ENCODE data around the gene PTPRG. TPM values are rescaled to one million over a fixed set of nuclear protein-coding genes. Genes with fewer than 3 reads are reported as not detected.

The PTPRG gene
- total RNA-seq, 1 donor from 2014 or later = 3.7 TPM

- H3K27me3 Mint-ChIP-seq (ENCODE audit: insufficient read depth) = peaks cover 6% of the 10 kb centered on the region
- no peaks in the 10 kb centered on the region for H3K36me3 Mint-ChIP-seq (ENCODE audit: low read depth)
- H3K4me3 Mint-ChIP-seq = no peak overlapping the region
- intact Hi-C loops (cut with micrococcal nuclease) = no loop called here
- H3K4me1 Mint-ChIP-seq (ENCODE audit: low read depth) = no peaks in the 10 kb centered on the region
- no peak overlapping the region for H3K27ac Mint-ChIP-seq
- DNase-seq (ENCODE audit: low spot score) = no peak
- H3K9me3 Mint-ChIP-seq = no peaks in the 10 kb centered on the region
These were observed 345.9 kb downstream of the PTPRG start for GRCh38 chr3:61907210-61907795.

GRCh38 chr3:61908382-61908781 is 347.0 kb downstream of the PTPRG start:
- DNase-seq (ENCODE audit: low spot score) = no peak
- Mint-ChIP-seq H3K27ac (no peak overlapping the region), H3K27me3 (ENCODE audit: insufficient read depth) (peaks cover 6% of the 10 kb centered on the region), H3K9me3 (no peaks in the 10 kb centered on the region), H3K36me3 (ENCODE audit: low read depth) (no peaks in the 10 kb centered on the region), H3K4me1 (ENCODE audit: low read depth) (no peaks in the 10 kb centered on the region), H3K4me3 (no peak overlapping the region)
- intact Hi-C loops (cut with micrococcal nuclease) = no loop called here

- no peaks in the 10 kb centered on the region for H3K4me1 Mint-ChIP-seq (ENCODE audit: low read depth)
- no peaks in the 10 kb centered on the region for H3K27me3 Mint-ChIP-seq (ENCODE audit: insufficient read depth)
- no peak overlapping the region for H3K27ac Mint-ChIP-seq
- no peaks in the 10 kb centered on the region for H3K9me3 Mint-ChIP-seq
- H3K4me3 Mint-ChIP-seq = no peak overlapping the region
- H3K36me3 Mint-ChIP-seq (ENCODE audit: low read depth) = no peaks in the 10 kb centered on the region
- intact Hi-C loops (cut with micrococcal nuclease) = loop anchor here (10.0 kb wide), 1 partner anchor 266 kb away; no protein-coding TSS in a partner anchor
- no peak for DNase-seq (ENCODE audit: low spot score)
These were observed 349.4 kb downstream of the PTPRG start for GRCh38 chr3:61910732-61911131.

- no peak overlapping the region for H3K27ac Mint-ChIP-seq
These were observed 350.8 kb downstream of the PTPRG start for GRCh38 chr3:61912158-61912557.

GRCh38 chr3:61913701-61914100 is 352.3 kb downstream of the PTPRG start:
- Mint-ChIP-seq H3K9me3 (no peaks in the 10 kb centered on the region), H3K27me3 (ENCODE audit: insufficient read depth) (no peaks in the 10 kb centered on the region), H3K36me3 (ENCODE audit: low read depth) (no peaks in the 10 kb centered on the region), H3K4me1 (ENCODE audit: low read depth) (no peaks in the 10 kb centered on the region), H3K4me3 (no peak overlapping the region), H3K27ac (no peak overlapping the region)
- no peak for DNase-seq (ENCODE audit: low spot score)
- intact Hi-C loops (cut with micrococcal nuclease) = loop anchor here (10.0 kb wide), 1 partner anchor 269 kb away; no protein-coding TSS in a partner anchor

More at GRCh38 chr3:61912158-61912557, 350.8 kb downstream of the PTPRG start:
- Mint-ChIP-seq H3K4me1 (ENCODE audit: low read depth) (no peaks in the 10 kb centered on the region), H3K4me3 (no peak overlapping the region), H3K36me3 (ENCODE audit: low read depth) (no peaks in the 10 kb centered on the region), H3K9me3 (no peaks in the 10 kb centered on the region), H3K27me3 (ENCODE audit: insufficient read depth) (no peaks in the 10 kb centered on the region)
- intact Hi-C loops (cut with micrococcal nuclease) = loop anchor here (10.0 kb wide), 1 partner anchor 267 kb away; no protein-coding TSS in a partner anchor
- no peak for DNase-seq (ENCODE audit: low spot score)

GRCh38 chr3:61914276-61914675 is 352.9 kb downstream of the PTPRG start:
- Mint-ChIP-seq H3K27me3 (ENCODE audit: insufficient read depth) (peaks cover 1% of the 10 kb centered on the region), H3K4me3 (no peak overlapping the region), H3K36me3 (ENCODE audit: low read depth) (no peaks in the 10 kb centered on the region), H3K4me1 (ENCODE audit: low read depth) (no peaks in the 10 kb centered on the region), H3K9me3 (no peaks in the 10 kb centered on the region), H3K27ac (no peak overlapping the region)
- intact Hi-C loops (cut with micrococcal nuclease) = loop anchor here (10.0 kb wide), 1 partner anchor 269 kb away; no protein-coding TSS in a partner anchor
- no peak for DNase-seq (ENCODE audit: low spot score)

GRCh38 chr3:61915296-61915695 is 353.9 kb downstream of the PTPRG start:
- no peaks in the 10 kb centered on the region for H3K9me3 Mint-ChIP-seq
- no peak overlapping the region for H3K27ac Mint-ChIP-seq
- H3K4me3 Mint-ChIP-seq = no peak overlapping the region
- peaks cover 1% of the 10 kb centered on the region for H3K27me3 Mint-ChIP-seq (ENCODE audit: insufficient read depth)
- no peak for DNase-seq (ENCODE audit: low spot score)
- H3K4me1 Mint-ChIP-seq (ENCODE audit: low read depth) = no peaks in the 10 kb centered on the region
- intact Hi-C loops (cut with micrococcal nuclease) = loop anchor here (10.0 kb wide), 1 partner anchor 270 kb away; no protein-coding TSS in a partner anchor
- H3K36me3 Mint-ChIP-seq (ENCODE audit: low read depth) = no peaks in the 10 kb centered on the region

- H3K27me3 Mint-ChIP-seq (ENCODE audit: insufficient read depth) = peaks cover 2% of the 10 kb centered on the region
- no peaks in the 10 kb centered on the region for H3K4me1 Mint-ChIP-seq (ENCODE audit: low read depth)
These were observed 358.0 kb downstream of the PTPRG start for GRCh38 chr3:61919371-61919770.

GRCh38 chr3:61922118-61922517 is 360.7 kb downstream of the PTPRG start:
- H3K27me3 Mint-ChIP-seq (ENCODE audit: insufficient read depth) = peaks cover 3% of the 10 kb centered on the region
- no peaks in the 10 kb centered on the region for H3K9me3 Mint-ChIP-seq
- intact Hi-C loops (cut with micrococcal nuclease) = no loop called here
- H3K4me3 Mint-ChIP-seq = no peak overlapping the region
- H3K4me1 Mint-ChIP-seq (ENCODE audit: low read depth) = no peaks in the 10 kb centered on the region
- no peak for DNase-seq (ENCODE audit: low spot score)
- H3K36me3 Mint-ChIP-seq (ENCODE audit: low read depth) = no peaks in the 10 kb centered on the region
- no peak overlapping the region for H3K27ac Mint-ChIP-seq

More at GRCh38 chr3:61919371-61919770, 358.0 kb downstream of the PTPRG start:
- Mint-ChIP-seq H3K4me3 (no peak overlapping the region), H3K36me3 (ENCODE audit: low read depth) (no peaks in the 10 kb centered on the region), H3K27ac (no peak overlapping the region), H3K9me3 (no peaks in the 10 kb centered on the region)
- intact Hi-C loops (cut with micrococcal nuclease) = loop anchor here (10.0 kb wide), 1 partner anchor 275 kb away; no protein-coding TSS in a partner anchor
- no peak for DNase-seq (ENCODE audit: low spot score)

- DNase-seq (ENCODE audit: low spot score) = no peak
- Mint-ChIP-seq H3K4me3 (no peak overlapping the region), H3K27ac (no peak overlapping the region), H3K4me1 (ENCODE audit: low read depth) (no peaks in the 10 kb centered on the region), H3K9me3 (no peaks in the 10 kb centered on the region), H3K36me3 (ENCODE audit: low read depth) (no peaks in the 10 kb centered on the region), H3K27me3 (ENCODE audit: insufficient read depth) (peaks cover 2% of the 10 kb centered on the region)
- intact Hi-C loops (cut with micrococcal nuclease) = no loop called here
These were observed 362.8 kb downstream of the PTPRG start for GRCh38 chr3:61924090-61924735.

GRCh38 chr3:61924991-61925390 is 363.6 kb downstream of the PTPRG start:
- Mint-ChIP-seq H3K27ac (no peak overlapping the region), H3K9me3 (no peaks in the 10 kb centered on the region), H3K27me3 (ENCODE audit: insufficient read depth) (peaks cover 2% of the 10 kb centered on the region), H3K4me3 (no peak overlapping the region), H3K4me1 (ENCODE audit: low read depth) (no peaks in the 10 kb centered on the region), H3K36me3 (ENCODE audit: low read depth) (no peaks in the 10 kb centered on the region)
- intact Hi-C loops (cut with micrococcal nuclease) = no loop called here
- DNase-seq (ENCODE audit: low spot score) = no peak

- H3K27me3 Mint-ChIP-seq (ENCODE audit: insufficient read depth) = peaks cover 2% of the 10 kb centered on the region
- no peak overlapping the region for H3K27ac Mint-ChIP-seq
- no peaks in the 10 kb centered on the region for H3K4me1 Mint-ChIP-seq (ENCODE audit: low read depth)
- no peaks in the 10 kb centered on the region for H3K9me3 Mint-ChIP-seq
- no peak overlapping the region for H3K4me3 Mint-ChIP-seq
- intact Hi-C loops (cut with micrococcal nuclease) = no loop called here
- DNase-seq (ENCODE audit: low spot score) = no peak
- no peaks in the 10 kb centered on the region for H3K36me3 Mint-ChIP-seq (ENCODE audit: low read depth)
These were observed 364.4 kb downstream of the PTPRG start for GRCh38 chr3:61925721-61926120.

- intact Hi-C loops (cut with micrococcal nuclease) = no loop called here
- Mint-ChIP-seq H3K36me3 (ENCODE audit: low read depth) (no peaks in the 10 kb centered on the region), H3K9me3 (no peaks in the 10 kb centered on the region), H3K4me1 (ENCODE audit: low read depth) (no peaks in the 10 kb centered on the region), H3K4me3 (no peak overlapping the region), H3K27ac (no peak overlapping the region), H3K27me3 (ENCODE audit: insufficient read depth) (peaks cover 2% of the 10 kb centered on the region)
- DNase-seq (ENCODE audit: low spot score) = no peak
These were observed 365.6 kb downstream of the PTPRG start for GRCh38 chr3:61926923-61927322.

All from activated T-helper 1 cell treated with anti-CD3 and anti-CD28 coated beads, Interleukin-12 subunit alpha, Interleukin-12 subunit beta, Interleukin-2, Interleukin-4 antibody, amounts not matched to agents 30 ng/mL and 10 ng/mL and 1 ng/mL, durations not matched to agents 14 hours and 24 hours and 36 hours (primary cell).